ENCODE results near the gene IKBKG. TPM values are rescaled to one million over a fixed set of nuclear protein-coding genes. Genes with fewer than 3 reads are reported as not detected.
"Not testable (repeated sequence)": the region's sequence is repeated elsewhere in the genome, so short reads cannot be mapped to it uniquely, and the experiment has no call there.

Gene IKBKG
- total and polyA plus RNA-seq, 7 donors = 9.2 to 28.9 (median 15.5) TPM

- intact Hi-C loops (cut with DNase I) = loop anchor here (2.0 to 5.0 kb wide), 3 partner anchors 47 to 1576 kb away; partner anchors contain the start of gene UBL4A
- Histone ChIP-seq H3K27me3 (no peaks in the 10 kb centered on the region), H3K27ac (peak overlapping the region; percentile 17 to 70 (median 62)), H3K4me1 (peaks cover 0 to 5% (median 4%) of the 10 kb centered on the region in 4 donors), H3K36me3 (peaks cover 0 to 13% (median 6%) of the 10 kb centered on the region in 4 donors), H3K4me3 (no peak overlapping the region), H3K9me3 (no peaks in the 10 kb centered on the region)
- WGBS, 2 donors = 29 to 33% methylated on average over 34 of the region's 34 CpGs
- peak; percentile 94 for DNase-seq
- TF ChIP-seq, protein P1, sequence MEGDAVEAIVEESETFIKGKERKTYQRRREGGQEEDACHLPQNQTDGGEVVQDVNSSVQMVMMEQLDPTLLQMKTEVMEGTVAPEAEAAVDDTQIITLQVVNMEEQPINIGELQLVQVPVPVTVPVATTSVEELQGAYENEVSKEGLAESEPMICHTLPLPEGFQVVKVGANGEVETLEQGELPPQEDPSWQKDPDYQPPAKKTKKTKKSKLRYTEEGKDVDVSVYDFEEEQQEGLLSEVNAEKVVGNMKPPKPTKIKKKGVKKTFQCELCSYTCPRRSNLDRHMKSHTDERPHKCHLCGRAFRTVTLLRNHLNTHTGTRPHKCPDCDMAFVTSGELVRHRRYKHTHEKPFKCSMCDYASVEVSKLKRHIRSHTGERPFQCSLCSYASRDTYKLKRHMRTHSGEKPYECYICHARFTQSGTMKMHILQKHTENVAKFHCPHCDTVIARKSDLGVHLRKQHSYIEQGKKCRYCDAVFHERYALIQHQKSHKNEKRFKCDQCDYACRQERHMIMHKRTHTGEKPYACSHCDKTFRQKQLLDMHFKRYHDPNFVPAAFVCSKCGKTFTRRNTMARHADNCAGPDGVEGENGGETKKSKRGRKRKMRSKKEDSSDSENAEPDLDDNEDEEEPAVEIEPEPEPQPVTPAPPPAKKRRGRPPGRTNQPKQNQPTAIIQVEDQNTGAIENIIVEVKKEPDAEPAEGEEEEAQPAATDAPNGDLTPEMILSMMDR (IDR thresholded peaks at IDR 0.05) = peak; percentile 86 to 99 (median 95)
- TF ChIP-seq POLR2A (IDR thresholded peaks at IDR 0.05) = no peak
- TF ChIP-seq POLR2AphosphoS5 (IDR thresholded peaks at IDR 0.05) = peak in 3 of 4 donors; percentile 41 to 43 (median 42)
Measured at GRCh38 chrX:154534526-154535322, 12.7 kb upstream of the IKBKG start.

DNA sequence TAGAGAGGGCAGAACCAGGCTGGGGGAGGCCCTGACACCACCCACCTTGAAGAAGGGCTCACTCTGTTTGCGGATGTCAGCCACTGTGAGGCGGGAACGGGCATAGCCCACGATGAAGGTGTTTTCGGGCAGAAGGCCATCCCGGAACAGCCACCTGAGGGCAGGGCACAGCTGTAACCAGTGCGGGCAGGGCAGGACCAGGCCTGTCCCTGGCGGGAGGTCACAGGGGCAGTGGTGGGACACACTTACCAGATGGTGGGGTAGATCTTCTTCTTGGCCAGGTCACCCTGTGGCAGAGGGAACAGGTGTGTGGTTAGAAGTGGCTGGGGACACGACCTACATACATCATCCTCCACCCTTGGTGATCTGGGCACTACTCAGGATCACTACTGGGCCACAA is 11.5 kb upstream of the IKBKG start:
- peaks cover 0 to 5% (median 4%) of the 10 kb centered on the region in 4 donors for H3K4me1 ChIP-seq
- no peak for TF ChIP-seq POLR2AphosphoS5 (IDR thresholded peaks at IDR 0.05)
- TF ChIP-seq EP300 (IDR thresholded peaks at IDR 0.05) = no peak
- TF ChIP-seq POLR2A (IDR thresholded peaks at IDR 0.05) = no peak
- TF ChIP-seq, protein P1 (IDR thresholded peaks at IDR 0.05) = no peak
- no peak for DNase-seq
- intact Hi-C loops (cut with DNase I) = loop anchor here (2.0 kb wide), 2 partner anchors 133 to 1577 kb away; no protein-coding TSS in a partner anchor
- H3K27ac ChIP-seq = no peak overlapping the region
- 85 to 91% methylated on average over 9 of the region's 9 CpGs for WGBS, 2 donors
- no peaks in the 10 kb centered on the region for H3K9me3 ChIP-seq
- no peaks in the 10 kb centered on the region for H3K27me3 ChIP-seq
- H3K36me3 ChIP-seq = peaks cover 0 to 13% (median 6%) of the 10 kb centered on the region in 4 donors
- no peak overlapping the region for H3K4me3 ChIP-seq

GRCh38 chrX:154539077-154539476 is 8.3 kb upstream of the IKBKG start:
- 91 to 92% methylated on average over 8 of the region's 8 CpGs for WGBS, 2 donors
- intact Hi-C loops (cut with DNase I) = no loop called here
- Histone ChIP-seq H3K4me3 (no peak overlapping the region), H3K36me3 (peaks cover 0 to 5% (median 0%) of the 10 kb centered on the region in 4 donors), H3K9me3 (no peaks in the 10 kb centered on the region), H3K4me1 (peaks cover 0 to 17% (median 14%) of the 10 kb centered on the region in 4 donors), H3K27me3 (no peaks in the 10 kb centered on the region), H3K27ac (no peak overlapping the region)
- no peak for TF ChIP-seq POLR2AphosphoS5 (IDR thresholded peaks at IDR 0.05)
- TF ChIP-seq EP300 (IDR thresholded peaks at IDR 0.05) = no peak
- DNase-seq = no peak

DNA sequence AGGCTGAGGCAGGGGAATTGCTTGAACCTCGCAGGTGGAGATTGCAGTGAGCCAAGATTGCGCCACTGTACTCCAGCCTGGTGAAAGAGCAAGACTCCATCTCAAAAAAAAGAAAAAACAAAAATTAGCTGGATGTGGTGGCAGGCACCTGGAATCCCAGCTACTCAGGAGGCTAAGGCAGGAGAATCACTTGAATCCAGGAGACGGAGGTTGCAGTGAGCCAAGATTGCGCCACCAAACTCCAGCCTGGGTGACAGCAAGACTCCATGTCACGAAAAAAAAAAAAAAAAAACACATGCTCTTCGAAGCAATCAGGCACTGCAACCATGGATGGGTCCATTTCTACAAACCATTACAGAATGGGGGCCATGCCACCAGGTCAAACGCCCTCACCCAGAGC is 7.1 kb upstream of the IKBKG start:
- H3K27ac ChIP-seq; DNase-seq; H3K36me3 ChIP-seq; intact Hi-C loops (cut with DNase I); H3K27me3 ChIP-seq; H3K9me3 ChIP-seq; H3K4me3 ChIP-seq: not testable (repeated sequence)
- whole genome bisulfite sequencing, 2 donors = 90 to 92% methylated on average over 7 of the region's 7 CpGs
- H3K4me1 ChIP-seq = peaks cover 0 to 12% (median 10%) of the 10 kb centered on the region in 4 donors

DNA sequence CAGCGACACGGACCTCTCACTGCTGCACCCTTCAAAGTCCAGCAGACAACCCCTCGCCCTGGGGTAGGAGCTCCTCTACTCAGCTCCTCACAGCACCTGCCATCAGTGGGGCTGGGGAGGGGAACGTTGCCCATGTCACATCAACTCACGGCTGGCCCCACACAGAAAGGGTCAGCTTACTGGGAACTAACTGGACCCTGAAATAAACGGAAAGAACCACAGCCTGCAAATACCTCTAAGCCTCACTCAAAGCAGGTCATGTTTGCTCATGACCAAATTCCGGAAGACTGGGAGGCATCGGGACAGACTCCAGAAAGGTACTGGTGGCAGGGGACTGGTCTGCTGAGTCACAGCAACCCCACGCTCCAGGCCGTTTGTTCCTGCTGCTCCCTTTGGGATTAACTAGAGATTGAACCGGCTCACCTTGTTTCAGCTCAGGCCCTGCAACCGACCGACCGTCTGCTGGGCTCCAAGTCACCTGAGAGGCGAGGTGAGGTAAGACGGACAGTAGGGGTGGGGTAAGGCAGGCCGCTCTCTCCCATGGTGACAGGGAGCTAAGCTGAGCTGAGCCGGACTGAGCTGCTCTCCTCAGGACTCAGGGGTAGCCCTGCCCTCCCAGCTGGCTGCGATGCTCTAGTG is 6.4 kb upstream of the IKBKG start:
- no peak for TF ChIP-seq POLR2A (IDR thresholded peaks at IDR 0.05)
- no peak for TF ChIP-seq EP300 (IDR thresholded peaks at IDR 0.05)
- TF ChIP-seq, protein P1 (IDR thresholded peaks at IDR 0.05) = no peak
- TF ChIP-seq POLR2AphosphoS5 (IDR thresholded peaks at IDR 0.05) = no peak
- Histone ChIP-seq H3K36me3 (no peaks in the 10 kb centered on the region), H3K27me3 (no peaks in the 10 kb centered on the region), H3K4me3 (no peak overlapping the region), H3K9me3 (no peaks in the 10 kb centered on the region), H3K4me1 (peaks cover 0 to 15% (median 11%) of the 10 kb centered on the region in 4 donors), H3K27ac (peak overlapping the region in 3 of 4 donors; percentile 56 to 67 (median 63))
- intact Hi-C loops (cut with DNase I) = no loop called here
- no peak for DNase-seq
- 91 to 93% methylated on average over 19 of the region's 19 CpGs for WGBS, 2 donors
